HepG2 (cell line): ENCODE data around the gene NR2C1. TPM values are rescaled to one million over a fixed set of nuclear protein-coding genes. Genes with fewer than 3 reads are reported as not detected.

Source experiments
- CBX5 ChIP-seq: sonication (generic); formaldehyde crosslinking; IDR thresholded peaks from 2 replicates; pipeline ENCODE4 v1.4.0; 2020; ENCODE audit warnings: missing genetic modification reagents, borderline replicate concordance
- CREM ChIP-seq, 2 experiments: sonication (generic) in 1 of 2; formaldehyde crosslinking in 1 of 2; IDR thresholded peaks; 2 replicates each; pipeline versions ENCODE4 v1.4.0 to v1.6.1; 2016 to 2020; ENCODE audit warnings: antibody characterized with exemption in 1 of 2, mild to moderate bottlenecking in 1 of 2, missing genetic modification reagents in 1 of 2
- DMAP1 ChIP-seq: IDR thresholded peaks from 2 replicates; pipeline ENCODE4 v1.6.1; 2016
- EED ChIP-seq: sonication (generic); formaldehyde crosslinking; IDR thresholded peaks from 2 replicates; pipeline ENCODE4 v1.5.0; 2020; ENCODE audit warnings: mild to moderate bottlenecking, missing genetic modification reagents
- ESRRA ChIP-seq: sonication (generic); formaldehyde crosslinking; IDR thresholded peaks from 2 replicates; pipeline ENCODE4 v1.5.1; 2020; ENCODE audit warnings: mild to moderate bottlenecking, low read depth, missing genetic modification reagents
- IRF1 ChIP-seq: sonication (generic); formaldehyde crosslinking; IDR thresholded peaks from 2 replicates; pipeline ENCODE4 v1.4.0; 2020; ENCODE audit warnings: low read depth, mild to moderate bottlenecking, missing genetic modification reagents
- MXD4 ChIP-seq: IDR thresholded peaks from 2 replicates; pipeline ENCODE4 v1.6.1; 2016; ENCODE audit warnings: mild to moderate bottlenecking, missing biosample characterization, missing genetic modification reagents
- MYC ChIP-seq: sonication (generic); formaldehyde crosslinking; IDR thresholded peaks from 2 replicates; pipeline ENCODE4 v1.9.0; 2021; ENCODE audit warnings: missing genetic modification reagents, borderline replicate concordance
- NR0B2 ChIP-seq: sonication (generic); formaldehyde crosslinking; IDR thresholded peaks from 2 replicates; pipeline ENCODE4 v1.4.0; 2020; ENCODE audit warnings: mild to moderate bottlenecking, missing genetic modification reagents
- NR1H2 ChIP-seq: sonication (generic); formaldehyde crosslinking; IDR thresholded peaks from 2 replicates; pipeline ENCODE4 v1.8.1; 2022; ENCODE audit warnings: low read depth, missing genetic modification reagents, borderline replicate concordance
- SNAI1 ChIP-seq: sonication (generic); formaldehyde crosslinking; IDR thresholded peaks from 2 replicates; pipeline ENCODE4 v1.5.0; 2020; ENCODE audit warnings: mild to moderate bottlenecking, missing genetic modification reagents, borderline replicate concordance
- SOX13 ChIP-seq, 3 experiments: fragments of 450-650 bp in 1 of 3; sonication (generic) in 1 of 3; formaldehyde crosslinking in 1 of 3; IDR thresholded peaks in 2 of 3; conservative IDR thresholded peaks in 1 of 3; 2 replicates each; pipeline versions ENCODE4 v1.5.0 to v1.6.1; 2016 to 2020; ENCODE audit warnings: antibody characterized with exemption in 1 of 3, mild to moderate bottlenecking in 1 of 3, missing compliant biosample characterization in 1 of 3, missing genetic modification reagents in 1 of 3, moderate library complexity in 1 of 3
- TEF ChIP-seq: sonication (generic); formaldehyde crosslinking; IDR thresholded peaks from 2 replicates; pipeline ENCODE4 v1.5.0; 2020; ENCODE audit warnings: missing genetic modification reagents
- TIGD3 ChIP-seq: sonication (generic); formaldehyde crosslinking; IDR thresholded peaks from 2 replicates; pipeline ENCODE4 v1.5.1; 2020; ENCODE audit warnings: mild to moderate bottlenecking, missing genetic modification reagents, borderline replicate concordance
- ZFP1 ChIP-seq: IDR thresholded peaks from 2 replicates; pipeline ENCODE4 v1.6.1; 2016
- ZKSCAN8 ChIP-seq: IDR thresholded peaks from 2 replicates; pipeline ENCODE4 v1.6.1; 2016; ENCODE audit warnings: borderline replicate concordance, missing genetic modification reagents, missing compliant biosample characterization
- ZNF276 ChIP-seq: sonication (generic); formaldehyde crosslinking; IDR thresholded peaks from 2 replicates; pipeline ENCODE4 v1.4.0; 2020; ENCODE audit warnings: mild to moderate bottlenecking, low read depth, missing genetic modification reagents
- ZNF317 ChIP-seq: sonication (generic); formaldehyde crosslinking; IDR thresholded peaks from 2 replicates; pipeline ENCODE4 v1.5.0; 2020; ENCODE audit warnings: mild to moderate bottlenecking, missing genetic modification reagents
- ZNF331 ChIP-seq: sonication (generic); formaldehyde crosslinking; IDR thresholded peaks from 2 replicates; pipeline ENCODE4 v1.4.0; 2020; ENCODE audit warnings: missing genetic modification reagents
- ZNF354B ChIP-seq: sonication (generic); formaldehyde crosslinking; IDR thresholded peaks from 2 replicates; pipeline ENCODE4 v1.8.0; 2022; ENCODE audit warnings: mild to moderate bottlenecking, missing genetic modification reagents
- ZNF501 ChIP-seq: sonication (generic); formaldehyde crosslinking; IDR thresholded peaks from 2 replicates; pipeline ENCODE4 v1.5.1; 2020; ENCODE audit warnings: mild to moderate bottlenecking, moderate library complexity, missing genetic modification reagents
- polyA plus RNA-seq, 8 experiments: library from polyadenylated mRNA; depleted of rRNA in 3 of 8; stranded (reverse) in 7 of 8; unstranded in 1 of 8; fragments of >200 nt; fragmentation: Illumina TruSeq in 4 of 8; extraction: Trizol in 4 of 8; gene quantifications; 2 replicates each; pipeline versions ENCODE4 v1.2.1 to v1.2.3, GENCODE V29; 2011 to 2016; ENCODE audit warnings: low read depth in 4 of 8, missing spikeins in 1 of 8, mixed read lengths in 1 of 8; ENCODE audit not compliant: insufficient read depth in 1 of 8
- total RNA-seq, 5 experiments: library from RNA; depleted of rRNA; stranded (reverse); fragments of >200 nt; fragmentation: Illumina TruSeq; extraction: Trizol; gene quantifications; 2 replicates each; pipeline ENCODE4 v1.2.3, GENCODE V29; 2016; ENCODE audit warnings: low read depth in 1 of 5

NR2C1 gene
- total and polyA plus RNA-seq, 2 of the 13 experiments (the other 11 are each of a cell fraction or from before 2014, with no cell fraction given) = 38.0 to 70.8 TPM

GRCh38 chr12:95073698-95074520 lies 491 bp upstream of the NR2C1 start (continued):
- TF ChIP-seq TIGD3 (CRISPR knock-in tag) (no peak), MXD4 (CRISPR knock-in tag) (no peak), SOX13 (IDR thresholded peaks at IDR 0.05) (no peak), SOX13 (CRISPR knock-in tag; conservative IDR thresholded peaks at IDR 0.05 in 1 of 2, IDR thresholded peaks at IDR 0.05 in 1 of 2) (0 out of 4 replicates have a peak, but pooled peaks of 1 of the 2 experiments have one; percentile 31), ZNF354B (no peak), DMAP1 (CRISPR knock-in tag) (no peak), CBX5 (CRISPR knock-in tag) (0 out of 2 replicates have a peak, but pooled peaks have one; percentile 42), CREM (IDR thresholded peaks at IDR 0.05) (no peak), CREM (CRISPR knock-in tag; IDR thresholded peaks at IDR 0.05) (no peak), ZNF276 (no peak), IRF1 (CRISPR knock-in tag) (no peak), ZKSCAN8 (CRISPR knock-in tag) (0 out of 2 replicates have a peak, but pooled peaks have one; percentile 36), ZNF317 (CRISPR knock-in tag) (0 out of 2 replicates have a peak, but pooled peaks have one; percentile 10), ESRRA (CRISPR knock-in tag) (no peak), SNAI1 (CRISPR knock-in tag) (no peak), NR0B2 (no peak), EED (CRISPR knock-in tag) (no peak), MYC (0 out of 2 replicates have a peak, but pooled peaks have one; percentile 79), NR1H2 (no peak), ZNF501 (CRISPR knock-in tag) (no peak), ZNF331 (CRISPR knock-in tag) (peak; percentile 62; the same call in 1 of the 2 replicates), ZFP1 (CRISPR knock-in tag) (peak; percentile 26; the same call in 1 of the 2 replicates), TEF (CRISPR knock-in tag) (no peak)
